ENCODE data around the gene CDRT15.
"Not testable (repeated sequence)": the region's sequence is repeated elsewhere in the genome, so short reads cannot be mapped to it uniquely, and the experiment has no call there.

The CDRT15 gene

DNA sequence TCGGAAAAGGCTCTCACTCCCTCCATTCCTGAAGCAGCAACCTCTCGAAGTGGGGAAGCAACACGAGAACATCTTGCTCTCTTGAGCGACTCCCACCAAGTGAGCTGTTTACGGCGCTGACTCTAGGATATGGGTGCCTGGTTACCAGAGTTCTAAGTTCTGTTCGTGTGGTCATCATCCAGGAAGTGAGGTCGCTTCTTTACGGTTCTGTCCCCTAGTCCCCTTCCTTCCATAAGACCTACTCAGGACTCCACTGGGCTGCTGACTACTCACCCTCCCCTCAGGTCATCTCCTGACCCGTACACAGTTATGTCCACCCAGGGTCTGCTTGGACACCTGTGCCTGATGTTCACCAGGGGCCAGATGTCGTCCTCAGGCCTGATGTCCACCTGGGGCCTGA, at the start of gene CDRT15:
TSS of gene CDRT15 (minus strand) at position 101 of the 400 bp plus-strand sequence. CDS start at position 72, 29 bp downstream.
- not testable (repeated sequence) for DNase-seq

DNA sequence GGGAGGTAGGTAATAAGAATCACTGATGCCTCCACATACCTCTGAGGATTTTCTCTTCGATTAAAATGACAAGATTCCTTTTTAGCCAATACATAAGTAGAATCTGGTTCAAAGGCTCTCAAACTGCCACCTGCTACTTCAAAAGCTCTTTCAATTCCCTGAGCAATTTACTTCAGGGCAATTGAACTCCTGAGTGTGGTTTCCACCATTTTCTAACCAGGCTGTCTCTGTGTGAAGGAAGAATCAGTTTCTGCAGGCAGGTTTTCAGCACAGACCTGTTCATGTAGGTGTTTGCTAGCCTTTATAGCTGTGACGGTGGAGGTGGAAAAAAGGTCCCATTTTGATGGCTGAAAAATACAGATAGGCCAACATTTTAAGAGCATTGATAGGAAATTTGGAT, 46.1 kb upstream of the CDRT15 start:
- DNase-seq = no peak

DNA sequence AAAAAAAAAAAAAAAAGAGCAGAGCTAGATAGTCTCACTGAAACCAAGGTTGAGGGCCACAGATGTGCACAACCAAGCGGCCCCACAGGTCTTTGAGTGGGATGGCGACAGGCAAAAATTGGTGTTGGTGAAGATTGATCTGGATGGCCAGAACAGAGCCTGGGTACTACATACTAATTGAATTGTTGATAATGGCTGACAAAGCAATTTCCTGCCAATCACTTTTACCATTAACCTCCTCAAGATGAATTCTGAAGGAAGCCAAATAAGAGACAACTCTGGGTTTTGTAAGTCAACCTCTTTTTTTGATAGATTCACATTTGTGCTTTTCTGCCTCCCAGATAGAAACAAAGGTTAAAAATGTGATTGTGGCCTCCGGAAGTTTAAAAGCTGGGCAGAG, 44.9 kb upstream of the CDRT15 start:
- DNase-seq = no peak

DNA sequence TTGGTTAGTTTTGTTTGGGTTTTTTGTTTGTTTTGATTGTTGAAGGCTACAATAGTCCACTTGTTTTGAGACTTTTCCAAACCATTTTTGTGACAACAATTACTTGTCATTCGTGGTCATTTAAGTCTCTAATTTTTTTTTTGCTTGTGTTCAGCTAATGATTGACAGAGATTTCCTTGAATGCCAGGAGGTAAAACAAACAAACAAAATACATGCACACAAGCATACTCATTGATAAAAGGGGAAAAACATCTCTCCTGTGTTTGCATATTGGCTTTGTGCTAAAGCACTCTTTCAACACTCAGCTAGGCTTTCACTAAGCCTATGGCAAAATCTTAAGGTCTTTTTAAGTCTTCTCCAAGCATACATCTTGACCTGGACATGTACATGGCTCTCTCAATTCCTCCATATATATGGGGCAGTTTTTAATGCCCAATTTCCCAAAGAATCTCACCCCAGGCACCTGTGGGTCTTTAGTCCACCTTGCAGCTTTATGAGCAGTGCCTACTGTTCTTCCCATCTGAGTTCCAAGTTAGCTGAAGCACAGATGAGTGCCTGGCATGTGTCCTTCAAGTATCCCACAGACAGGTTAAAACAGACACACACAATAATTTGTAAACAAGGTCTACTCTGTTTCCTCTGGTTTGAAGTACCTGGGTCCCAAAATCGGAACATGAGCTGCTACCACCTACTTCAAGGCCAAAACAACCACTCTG, 40.0 kb upstream of the CDRT15 start:
- no peak for DNase-seq

DNA sequence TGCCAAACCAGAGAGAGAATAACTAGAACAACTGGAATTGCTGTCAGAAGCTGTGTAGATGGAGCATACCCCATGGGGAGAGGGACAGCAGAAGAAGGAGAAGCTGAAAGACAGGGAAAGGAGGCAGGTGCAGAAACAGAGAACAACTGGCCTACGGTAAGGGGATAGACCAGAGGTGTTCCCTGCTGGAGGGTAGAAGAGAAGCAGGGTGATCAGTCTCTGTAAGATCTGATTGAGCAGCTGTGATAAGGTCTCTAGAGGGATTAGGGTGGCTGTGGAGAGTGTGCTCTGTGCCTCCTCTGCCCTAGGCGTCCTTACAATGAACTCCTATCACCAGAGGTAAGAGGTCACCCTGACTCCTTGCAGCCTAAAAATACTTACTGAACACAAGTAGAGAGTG, 33.8 kb upstream of the CDRT15 start:
- DNase-seq = no peak

DNA sequence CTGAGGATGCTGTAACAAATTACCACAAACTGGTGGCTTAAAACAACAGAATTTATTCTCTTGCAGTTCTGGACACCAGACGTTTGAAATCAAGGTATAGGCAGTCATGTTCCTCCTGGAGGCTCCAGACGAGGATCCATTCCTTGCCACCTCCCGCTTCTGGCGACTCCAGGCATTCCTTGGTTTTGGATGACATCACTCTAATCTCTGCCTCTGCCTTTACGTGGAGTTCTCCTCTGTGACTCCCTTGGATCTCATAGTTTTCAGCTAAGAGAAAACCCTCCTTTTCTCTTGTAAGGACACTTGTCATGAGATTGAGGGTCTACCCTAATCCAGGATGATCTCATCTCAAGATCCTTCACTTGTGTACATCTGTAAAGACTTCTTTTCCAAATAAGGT, 32.8 kb upstream of the CDRT15 start:
- no peak for DNase-seq

DNA sequence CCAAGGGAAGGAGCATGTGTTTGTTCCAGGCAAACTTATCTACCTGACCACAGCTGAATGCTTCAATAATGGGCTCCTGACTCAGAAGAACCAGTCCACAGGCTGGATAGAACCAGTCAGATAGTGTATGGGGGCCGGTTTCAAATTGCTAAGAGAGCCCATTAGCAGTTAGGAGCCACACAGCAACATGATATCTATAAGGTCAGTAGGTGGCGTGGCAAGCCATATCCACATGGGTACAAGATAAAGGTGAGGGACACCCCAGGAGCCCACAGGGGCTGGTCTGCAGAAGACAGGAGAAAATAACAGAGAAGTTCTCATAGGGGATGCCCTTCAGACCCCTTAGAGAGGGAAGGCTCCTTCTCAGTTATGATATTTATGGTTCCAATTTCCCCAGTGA, 31.6 kb upstream of the CDRT15 start:
- DNase-seq = no peak

DNA sequence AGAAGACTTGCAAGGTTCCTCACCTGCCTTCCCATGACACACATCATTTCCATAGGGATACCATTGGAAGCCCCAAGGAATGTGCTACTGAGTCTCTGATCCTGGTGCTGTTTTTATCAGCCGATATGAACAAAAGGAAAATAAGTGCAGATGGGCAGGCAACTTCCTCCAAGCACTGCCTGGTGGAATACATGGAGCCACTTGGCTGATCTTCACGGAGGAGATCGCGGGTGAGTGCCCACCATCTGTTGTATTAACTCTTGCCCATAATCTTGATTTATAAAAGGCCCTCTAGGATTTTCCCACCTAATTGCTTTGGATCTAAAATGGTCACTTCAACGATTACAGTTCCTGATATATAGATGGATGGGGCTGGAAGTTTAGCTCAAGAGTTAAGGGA, 24.7 kb upstream of the CDRT15 start:
- no peak for DNase-seq

DNA sequence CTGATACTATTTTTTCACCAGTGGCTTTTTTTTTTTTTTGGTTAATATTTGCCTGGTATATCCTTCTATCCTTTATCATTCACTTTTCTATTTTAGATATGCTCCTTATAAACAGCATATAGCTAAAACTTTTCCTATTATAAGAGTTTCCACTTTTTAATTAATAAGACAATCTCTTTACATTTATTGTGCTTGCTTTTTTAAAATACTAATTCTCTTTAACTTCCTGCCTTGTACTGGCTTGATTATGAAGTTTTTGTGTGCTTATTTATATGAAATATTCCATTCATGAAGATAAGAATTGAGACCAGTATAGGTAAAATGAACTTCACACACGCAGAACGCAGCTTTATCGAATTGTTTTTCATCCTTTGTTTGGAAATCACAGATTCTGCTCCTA, 9.0 kb upstream of the CDRT15 start:
- no peak for DNase-seq

DNA sequence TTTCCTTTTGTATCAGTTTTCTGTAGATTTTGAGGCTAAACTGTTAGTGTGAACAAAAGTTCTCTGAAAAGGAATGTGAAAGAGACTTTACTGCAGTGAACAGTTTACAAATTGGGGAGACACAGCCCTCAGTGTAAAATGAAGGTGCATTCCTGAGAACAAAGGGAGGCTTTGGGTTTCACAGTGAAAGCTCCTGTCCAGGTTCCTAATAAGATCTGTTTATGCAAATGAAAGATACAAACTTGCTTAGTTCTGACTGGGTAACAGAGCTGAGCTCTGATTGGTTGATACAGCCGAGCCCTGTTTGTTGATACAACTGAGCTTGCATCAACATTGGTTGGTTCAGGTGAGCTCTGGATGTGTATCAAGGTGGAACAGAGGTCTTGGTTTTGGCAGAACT, 8.3 kb upstream of the CDRT15 start:
- DNase-seq = no peak

DNA sequence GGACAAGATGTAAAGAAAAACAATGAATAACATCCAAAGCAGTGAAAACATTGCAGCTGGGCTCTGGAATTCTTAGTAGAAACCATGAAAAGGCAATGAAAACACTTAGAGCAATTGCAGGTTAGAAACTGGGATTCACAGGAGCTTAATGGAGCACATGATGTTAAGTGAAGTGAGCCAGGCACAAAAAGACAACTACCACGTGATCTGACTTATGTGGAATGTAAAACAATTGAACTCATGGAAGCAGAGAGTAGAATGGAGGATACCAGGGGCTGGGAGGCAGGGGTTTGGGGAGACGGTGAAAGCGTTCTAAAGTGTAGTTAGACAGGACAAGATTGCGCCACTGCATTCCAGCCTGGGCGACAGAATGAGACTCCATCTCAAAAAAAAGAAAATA, 2.6 kb upstream of the CDRT15 start:
- not testable (repeated sequence) for DNase-seq

DNA sequence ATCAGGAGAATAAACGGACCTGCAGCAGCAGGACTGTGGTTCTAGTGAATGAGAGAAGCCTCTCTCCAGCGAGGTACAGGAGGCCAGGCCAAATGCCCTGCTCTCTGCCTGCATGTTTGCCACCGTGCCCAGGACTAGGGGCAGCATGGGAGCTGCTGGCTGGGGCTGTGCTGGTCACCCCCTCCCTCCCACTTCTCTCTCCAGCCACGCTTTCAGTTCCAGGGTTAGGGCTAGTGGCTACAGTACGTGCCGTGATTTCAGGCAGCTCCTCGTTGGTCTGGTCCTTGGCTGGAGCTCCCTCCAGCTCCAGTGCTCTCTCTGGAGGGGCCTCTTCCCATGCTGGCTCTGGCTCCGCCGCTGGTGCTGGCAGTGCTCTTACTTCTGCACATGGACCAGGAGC, 630 bp downstream of the CDRT15 start:
- not testable (repeated sequence) for DNase-seq

DNA sequence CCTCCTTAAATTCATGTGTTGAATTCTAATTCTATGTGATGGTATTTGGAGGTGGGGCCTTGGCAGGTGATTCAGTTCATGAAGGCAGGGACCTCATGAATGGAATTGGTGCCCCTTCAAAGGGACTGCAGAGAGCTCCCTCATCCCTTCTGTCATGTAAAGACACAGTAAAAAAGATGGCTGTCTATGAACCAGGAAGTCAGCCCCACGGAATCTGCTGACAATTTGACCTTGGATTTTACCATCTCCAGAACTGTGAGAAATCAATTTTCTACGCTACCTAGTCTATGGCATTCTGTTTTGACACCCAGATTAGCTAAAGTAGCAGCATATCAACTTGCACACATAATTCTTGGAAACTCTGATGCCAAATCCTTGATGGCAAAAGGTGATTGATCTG, 1.6 kb downstream of the CDRT15 start:
- not testable (repeated sequence) for DNase-seq

DNA sequence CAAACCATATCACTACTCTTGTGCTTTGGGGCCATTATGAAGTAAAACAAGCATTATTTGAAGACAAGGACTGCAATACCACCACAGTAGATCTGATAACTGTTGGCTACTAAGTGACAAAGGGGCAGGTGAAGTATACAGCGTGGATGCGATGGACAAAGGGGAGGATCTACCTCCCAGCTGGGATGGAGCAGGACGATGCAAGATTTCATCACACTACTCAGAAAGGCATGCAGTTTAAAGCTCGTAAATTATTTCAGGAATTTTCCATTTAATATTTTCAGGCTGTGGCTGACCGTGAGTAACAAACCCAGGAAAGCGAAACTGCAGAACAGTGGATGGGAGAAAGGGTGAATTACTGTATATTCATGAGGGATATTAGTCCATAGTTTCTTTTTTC, 5.5 kb downstream of the CDRT15 start:
- not testable (repeated sequence) for DNase-seq

DNA sequence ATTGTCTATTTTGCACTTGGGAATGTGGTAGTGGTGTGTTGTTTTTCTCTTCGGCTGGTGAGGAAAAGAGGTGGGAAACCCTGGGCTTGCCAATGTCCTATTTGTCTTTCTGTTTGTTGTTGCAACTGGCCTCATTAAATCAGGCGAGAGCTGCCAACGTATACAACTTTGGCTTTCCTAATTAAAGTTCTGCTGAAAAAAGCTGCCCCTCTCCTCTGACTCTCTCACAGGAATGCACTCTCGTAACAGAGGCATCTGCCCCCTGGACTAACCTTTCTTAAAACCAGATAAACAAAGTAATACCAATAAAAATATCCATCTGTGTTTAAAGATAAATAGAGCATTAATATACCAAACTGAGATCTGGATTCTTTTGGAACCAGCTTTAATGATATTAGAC, 7.8 kb downstream of the CDRT15 start:
- no peak for DNase-seq

DNA sequence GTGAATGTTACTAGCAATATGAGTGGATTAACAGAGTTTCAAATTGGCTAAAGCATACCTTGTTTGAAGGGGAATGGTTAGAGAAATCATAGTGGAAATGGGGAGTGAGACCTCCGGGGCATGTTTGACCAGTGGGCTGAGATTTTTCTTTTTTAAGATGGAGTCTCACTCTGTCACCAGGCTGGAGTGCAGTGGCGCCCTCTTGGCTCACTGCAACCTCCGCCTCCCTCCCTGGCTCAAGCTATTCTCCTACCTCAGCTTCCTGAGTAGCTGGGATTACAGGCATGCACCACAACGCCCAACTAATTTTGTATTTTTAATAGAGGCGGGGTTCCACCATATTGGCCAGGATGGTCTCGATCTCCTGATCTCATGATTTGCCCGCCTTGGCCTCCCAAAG, 9.6 kb downstream of the CDRT15 start:
- DNase-seq = no peak

DNA sequence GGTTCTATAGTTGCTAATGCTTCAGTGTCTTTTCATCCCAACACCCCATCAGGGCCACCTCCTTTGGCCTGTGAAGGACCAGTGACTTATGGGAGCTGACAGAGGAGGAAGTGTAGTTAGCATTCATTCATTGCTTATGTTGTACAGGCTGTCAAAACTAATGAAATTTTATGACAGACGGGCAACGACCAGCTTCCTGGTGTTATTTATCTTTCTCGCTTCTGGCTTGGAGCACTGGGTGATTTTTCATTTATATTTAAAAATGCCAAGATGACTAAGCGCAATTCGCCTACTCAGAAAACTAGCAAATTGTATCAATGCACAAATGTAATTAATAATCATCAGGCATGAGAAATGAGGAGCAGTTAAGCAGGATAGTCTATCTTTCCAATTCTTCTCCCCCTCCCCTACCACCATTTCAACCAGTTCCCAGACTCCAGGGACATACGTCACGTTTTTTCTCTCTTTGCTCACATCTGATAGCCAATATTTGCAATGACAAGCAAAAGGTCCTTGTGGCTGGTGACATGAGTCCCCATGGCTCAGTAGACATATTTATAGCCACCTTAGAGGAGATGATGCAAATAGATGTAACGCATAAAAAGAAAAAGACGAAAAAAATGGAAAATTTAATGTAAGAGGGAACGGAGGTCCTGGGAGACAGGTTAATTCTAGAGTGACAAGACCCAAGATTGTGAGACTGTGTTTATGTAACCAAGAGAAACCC, 11.2 kb downstream of the CDRT15 start:
- DNase-seq = no peak

DNA sequence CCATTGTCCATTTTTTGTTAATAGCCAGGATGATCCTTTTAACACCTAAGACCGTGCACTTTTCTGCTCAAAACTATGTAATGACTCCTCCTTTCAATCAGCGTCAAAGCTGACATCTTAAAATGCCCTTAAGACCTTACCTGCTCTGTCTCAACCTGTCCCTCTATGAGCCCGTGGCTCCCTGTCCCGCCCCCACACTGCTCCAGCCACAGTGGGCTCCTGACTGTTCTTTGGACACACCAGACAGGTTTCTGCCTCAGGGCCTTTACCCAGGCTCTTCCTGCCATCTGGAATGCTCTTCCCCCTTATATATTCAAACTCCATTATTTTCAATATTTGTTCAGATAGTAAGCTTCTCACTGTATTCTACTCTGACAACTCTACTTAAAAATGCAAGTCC, 14.1 kb downstream of the CDRT15 start:
- no peak for DNase-seq

DNA sequence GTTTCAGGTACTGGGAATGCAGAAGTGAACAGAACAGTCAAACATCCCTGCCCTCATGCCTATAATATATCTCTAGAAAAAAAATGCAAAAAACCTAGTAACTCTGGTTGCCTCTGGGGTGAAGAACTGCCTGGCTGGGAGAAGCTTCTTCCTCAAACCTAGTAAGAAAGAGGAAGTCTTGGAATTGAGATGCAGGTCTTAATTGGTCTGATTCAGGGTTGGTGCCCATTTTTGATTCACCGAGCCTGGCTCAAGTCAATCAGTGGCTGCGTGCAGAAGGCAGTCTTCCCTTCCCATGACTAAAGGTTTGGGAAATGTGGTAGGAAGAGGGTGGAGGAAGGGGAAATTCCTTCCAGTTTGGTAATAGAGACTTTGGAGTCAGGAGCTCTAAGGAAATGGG, 22.4 kb downstream of the CDRT15 start:
- DNase-seq = no peak

DNA sequence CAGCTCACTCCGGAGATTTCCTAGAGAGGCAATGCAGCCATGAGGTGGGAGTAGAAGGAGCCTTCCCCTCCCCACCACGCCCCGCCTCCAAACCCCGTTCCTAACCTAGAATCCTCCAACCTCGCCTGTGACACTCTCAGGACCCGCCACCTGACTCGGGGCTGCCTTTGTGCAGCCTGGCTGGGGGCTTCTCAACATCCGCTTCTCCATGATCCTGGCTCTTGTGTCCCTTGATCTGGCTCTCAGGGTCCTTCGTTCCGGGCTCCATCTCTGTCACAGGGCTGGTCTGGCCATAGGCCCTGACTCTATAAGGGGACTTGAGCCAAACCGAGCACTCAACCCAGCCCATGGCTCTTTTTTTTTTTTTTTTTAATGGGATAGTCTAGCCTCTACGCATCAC, 24.3 kb downstream of the CDRT15 start:
- DNase-seq = no peak

DNA sequence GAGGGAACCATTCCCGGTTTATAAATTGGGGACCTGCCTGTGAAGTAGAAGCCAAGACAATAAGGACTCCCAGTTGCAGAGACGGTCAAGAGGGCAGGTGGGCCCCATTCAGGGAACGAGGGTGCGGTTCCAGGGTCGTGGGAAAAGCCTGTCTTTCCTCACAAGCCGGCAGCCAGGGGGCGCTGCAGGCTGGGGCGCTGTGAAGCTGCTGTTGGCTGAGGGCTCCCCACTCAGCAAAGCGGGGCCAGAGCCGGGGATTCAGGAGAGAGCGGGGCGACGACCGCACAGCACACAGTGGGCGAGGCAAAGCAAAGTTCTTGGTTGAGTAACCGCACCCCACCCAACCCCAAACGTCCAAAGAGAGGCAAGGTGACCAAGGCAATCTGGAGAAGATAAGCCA, 24.9 kb downstream of the CDRT15 start:
- no peak for DNase-seq

DNA sequence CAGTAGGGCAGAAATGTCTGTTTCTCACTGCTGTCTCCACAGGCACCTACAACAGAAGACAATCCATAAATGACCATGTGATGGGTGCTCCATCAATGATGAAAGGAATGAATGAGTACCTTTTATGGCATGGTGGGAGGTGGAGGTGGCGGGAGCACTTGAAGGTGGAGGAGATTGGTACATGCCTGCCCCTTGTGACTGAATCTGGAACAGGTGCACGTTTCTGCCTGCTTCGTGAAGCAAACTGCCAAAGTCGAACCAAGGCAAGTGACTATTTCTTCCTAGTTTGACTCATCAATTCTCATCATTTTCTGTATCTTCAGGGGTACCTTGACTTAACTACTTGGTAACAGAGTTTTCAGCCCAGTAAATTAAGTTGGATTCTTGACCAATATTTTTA, 25.4 kb downstream of the CDRT15 start:
- DNase-seq = no peak

DNA sequence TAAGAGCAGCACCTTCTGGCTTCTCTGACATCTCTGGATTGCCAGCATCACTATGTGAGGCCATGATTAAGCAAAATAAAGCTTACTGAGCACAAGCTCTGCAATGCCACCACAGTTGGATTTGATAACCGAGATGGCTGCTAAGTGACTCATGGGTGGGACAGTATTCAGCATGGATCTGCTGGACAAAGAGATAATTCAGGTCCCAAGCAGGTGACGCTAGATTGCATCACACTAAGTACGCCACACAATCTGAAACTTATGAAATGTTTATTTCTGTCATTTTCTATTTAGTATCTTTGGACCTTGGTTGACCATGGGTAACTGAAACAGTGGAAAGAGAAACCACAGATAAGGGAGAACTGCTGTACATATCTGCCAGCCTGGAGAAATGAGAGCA, 27.4 kb downstream of the CDRT15 start:
- DNase-seq = no peak

DNA sequence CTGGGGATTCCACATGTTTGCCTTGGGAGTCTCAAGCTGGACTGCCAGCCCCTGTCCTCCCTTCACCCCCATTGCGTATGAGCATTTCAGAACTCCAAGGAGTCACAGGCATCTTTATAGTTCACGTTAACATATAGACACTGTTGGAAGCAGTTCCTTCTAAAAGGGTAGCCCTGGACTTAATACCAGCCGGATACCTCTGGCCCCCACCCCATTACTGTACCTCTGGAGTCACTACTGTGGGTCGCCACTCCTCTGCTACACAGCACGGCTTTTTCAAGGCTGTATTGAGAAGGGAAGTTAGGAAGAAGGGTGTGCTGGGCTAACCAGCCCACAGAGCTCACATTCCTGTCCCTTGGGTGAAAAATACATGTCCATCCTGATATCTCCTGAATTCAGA, 28.9 kb downstream of the CDRT15 start:
- no peak for DNase-seq

DNA sequence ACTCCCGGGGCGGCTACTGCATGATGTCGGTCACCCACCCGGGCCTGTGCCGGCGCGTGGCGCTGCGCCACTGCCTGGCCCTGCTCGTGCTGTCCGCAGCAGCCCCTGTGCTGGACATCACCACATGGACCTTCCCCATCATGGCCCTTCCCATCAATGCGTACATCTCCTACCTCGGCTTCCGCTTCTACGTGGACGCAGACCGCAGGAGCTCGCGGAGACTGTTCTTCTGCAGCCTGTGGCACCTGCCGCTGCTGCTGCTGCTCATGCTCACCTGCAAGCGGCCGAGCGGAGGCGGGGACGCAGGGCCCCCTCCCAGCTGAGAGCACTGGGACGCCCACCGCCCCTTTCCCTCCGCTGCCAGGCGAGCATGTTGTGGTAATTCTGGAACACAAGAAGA, 29.8 kb downstream of the CDRT15 start:
- DNase-seq = no peak
